IPS-18c (cell line): ENCODE data around the gene RP2.

ENCODE experiments used
- H3K4me3 ChIP-seq: 2 replicates; pipeline ENCODE4 v1.7.0; 2013; ENCODE audit warnings: low read depth, mild to moderate bottlenecking, low read length, moderate library complexity; ENCODE audit not compliant: insufficient read depth
- H3K9me3 ChIP-seq: one replicate; pipeline ENCODE4 v1.6.1; 2013; ENCODE audit warnings: mild to moderate bottlenecking, low read length, moderate library complexity; ENCODE audit not compliant: control insufficient read depth, insufficient read depth

Gene RP2

DNA sequence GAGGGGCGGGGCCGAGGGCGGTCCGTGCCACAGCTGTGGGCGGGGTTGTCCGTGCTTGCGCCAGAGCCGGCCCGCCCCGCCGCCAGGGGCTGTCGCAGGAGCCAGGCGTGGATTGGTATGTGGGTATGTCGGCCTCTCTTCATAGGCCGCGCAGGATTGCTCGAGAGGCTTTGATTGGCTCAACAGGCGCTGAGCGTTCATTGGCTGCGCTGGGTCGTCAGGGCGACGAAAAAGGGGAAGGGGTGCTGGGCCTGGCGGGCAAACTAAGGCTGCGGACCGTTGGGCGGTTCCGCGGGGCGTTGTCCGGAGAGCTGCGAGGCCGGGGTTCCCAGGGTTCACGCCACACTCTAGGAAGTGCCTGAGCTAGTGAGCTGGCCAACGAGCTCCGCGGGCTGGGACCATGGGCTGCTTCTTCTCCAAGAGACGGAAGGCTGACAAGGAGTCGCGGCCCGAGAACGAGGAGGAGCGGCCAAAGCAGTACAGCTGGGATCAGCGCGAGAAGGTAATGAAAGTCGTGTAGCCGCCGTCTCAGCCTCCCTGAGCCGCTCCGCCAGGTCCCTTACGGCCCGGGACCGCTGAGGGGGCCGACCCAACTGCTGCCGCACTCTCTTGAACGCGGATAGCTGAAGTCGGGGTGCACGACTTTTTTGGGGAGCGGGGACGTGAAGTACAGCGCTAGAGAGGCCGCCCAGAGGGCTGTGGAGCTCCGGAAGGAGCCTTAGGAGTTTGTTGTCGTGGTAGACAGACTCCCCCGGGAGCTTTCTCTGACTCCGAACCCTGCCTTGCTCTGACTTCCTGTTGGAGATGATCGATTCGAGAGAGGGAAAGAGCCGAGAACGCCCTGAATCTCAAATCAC, at the start of gene RP2:
RP2 (plus strand) TSS at position 343 of the 857 bp plus-strand sequence; CDS start at position 401, 58 bp downstream.
- peak within 1 kb of the TSS; percentile 78 for H3K4me3 ChIP-seq
- H3K9me3 ChIP-seq = peaks cover 4% of the 10 kb centered on the region

DNA sequence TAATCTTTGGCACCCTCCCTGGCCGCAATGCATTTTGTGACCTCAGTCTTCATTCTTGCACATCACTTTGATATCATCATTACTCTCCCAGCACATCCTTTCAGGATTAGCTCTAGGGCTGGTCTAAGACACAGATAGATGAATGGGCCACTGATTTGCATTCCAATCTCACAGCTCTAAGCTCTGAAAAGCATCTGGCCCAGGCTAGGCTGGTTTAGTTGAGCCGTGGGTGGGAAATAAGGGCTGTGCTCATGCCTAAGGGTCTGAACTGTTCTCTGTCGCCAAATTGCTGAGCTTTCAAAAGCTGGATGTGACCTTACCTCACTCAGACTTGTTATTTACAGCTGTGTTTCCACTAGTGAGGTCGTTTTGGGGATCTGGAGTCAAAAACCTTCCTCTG, 47.9 kb upstream of the RP2 start:
- Histone ChIP-seq H3K9me3 (no peaks in the 10 kb centered on the region), H3K4me3 (no peak overlapping the region)

DNA sequence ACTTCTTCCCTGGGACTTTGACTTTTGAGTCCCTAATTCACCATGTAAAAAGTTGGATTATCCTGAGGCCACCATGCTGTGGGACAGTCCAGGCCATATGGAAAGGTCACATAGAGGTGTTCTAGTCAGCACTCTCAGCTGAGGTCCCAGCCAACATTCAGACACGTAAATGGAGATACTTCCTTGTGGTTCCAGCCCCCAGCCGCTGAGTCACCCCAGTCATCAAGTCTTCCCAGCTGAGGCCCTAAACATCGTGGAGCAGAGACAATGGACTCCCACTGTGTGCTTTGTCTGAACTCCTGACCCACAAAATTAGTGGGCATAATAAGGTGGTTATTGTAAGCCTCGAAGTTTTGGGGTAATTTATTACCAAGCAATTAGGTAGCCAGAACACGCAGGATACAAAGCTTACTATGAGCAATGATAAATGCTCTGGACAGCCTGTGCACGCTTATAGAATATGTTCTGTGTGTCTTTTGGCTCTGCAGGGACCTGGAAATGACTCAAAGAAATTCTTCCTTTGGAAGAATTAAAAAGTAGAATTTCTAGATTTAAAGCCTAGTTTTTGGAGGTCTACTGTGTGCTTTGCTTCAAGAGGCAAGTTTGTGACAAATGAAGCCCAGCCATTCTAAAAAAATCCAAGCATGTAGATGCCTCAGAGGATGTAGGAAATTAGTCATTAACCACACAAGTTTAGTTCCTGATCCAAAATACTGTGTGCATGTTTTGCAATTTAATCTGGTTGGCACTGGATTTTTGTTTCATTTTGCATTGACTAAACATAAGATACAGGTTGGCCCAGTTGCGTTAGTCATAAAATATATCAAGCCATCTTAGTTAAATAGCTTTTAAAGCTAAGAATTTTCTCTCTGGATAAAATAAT, 44.7 kb upstream of the RP2 start:
- no peak overlapping the region for H3K4me3 ChIP-seq
- H3K9me3 ChIP-seq = no peaks in the 10 kb centered on the region

GRCh38 chrX:46792810-46793188, 44.0 kb upstream of the RP2 start:
- no peaks in the 10 kb centered on the region for H3K9me3 ChIP-seq
- no peak overlapping the region for H3K4me3 ChIP-seq

DNA sequence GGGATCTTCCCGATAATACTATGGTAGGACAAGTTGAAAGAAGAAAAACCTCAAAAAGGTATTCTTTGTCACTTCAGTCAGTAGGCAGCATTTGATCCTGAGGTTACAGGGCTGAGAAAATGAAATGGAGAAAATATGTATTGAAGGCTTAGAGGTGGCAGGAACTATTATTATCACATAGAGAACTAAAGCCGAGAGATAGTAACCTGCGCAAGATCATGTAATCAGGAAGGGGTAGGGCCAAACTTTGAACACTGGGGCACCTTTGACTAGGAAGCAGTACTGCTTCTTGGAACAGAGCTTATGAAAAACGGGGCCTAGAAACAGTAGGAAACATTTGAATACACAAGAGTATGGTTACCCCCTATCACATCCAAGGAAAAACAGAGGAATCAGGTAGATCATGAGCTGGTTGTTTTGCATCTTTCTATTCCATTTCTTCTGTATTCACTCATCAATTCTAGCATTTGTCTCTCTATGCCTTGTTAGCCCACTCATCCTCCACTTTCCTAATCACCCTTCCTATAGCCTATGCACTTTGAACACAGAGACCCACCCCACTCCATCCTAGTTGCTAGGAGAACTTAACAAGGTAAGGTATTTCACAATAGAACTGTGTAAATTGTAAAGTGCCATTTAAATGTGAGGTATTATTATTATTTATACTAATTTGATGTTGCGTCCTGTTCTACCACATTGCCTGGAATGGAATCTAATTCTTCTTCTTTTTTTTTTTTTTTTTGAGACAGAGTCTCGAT, 43.3 kb upstream of the RP2 start:
- no peaks in the 10 kb centered on the region for H3K9me3 ChIP-seq
- H3K4me3 ChIP-seq = no peak overlapping the region

DNA sequence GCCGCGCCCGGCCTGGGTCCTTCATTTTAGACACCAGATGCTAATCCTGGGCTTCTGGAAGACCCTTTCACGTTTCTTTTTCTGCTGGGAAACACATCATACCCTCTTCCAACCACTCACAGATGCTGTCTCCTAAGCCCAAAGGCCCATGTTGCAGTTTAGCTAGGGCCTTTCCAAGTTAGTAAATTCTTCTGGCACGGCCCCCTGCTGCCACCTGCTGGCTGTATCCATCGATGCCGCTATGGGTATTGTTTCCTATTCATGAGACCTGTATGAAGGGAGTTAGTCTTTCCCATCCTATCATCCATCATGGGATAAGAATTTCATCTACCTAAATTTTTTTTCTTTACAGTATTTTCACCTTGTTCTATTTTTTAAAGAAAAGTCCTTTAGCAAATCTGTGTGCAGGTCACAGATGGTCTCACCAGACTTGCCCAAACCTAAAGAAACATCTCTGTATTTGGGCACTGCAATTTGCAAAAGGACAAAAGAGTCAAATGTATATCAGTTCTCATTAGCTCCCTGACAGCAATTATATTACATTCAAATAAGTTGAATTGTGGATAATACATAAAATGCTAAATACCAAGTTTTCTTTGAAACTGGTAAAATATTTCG, 40.2 kb upstream of the RP2 start:
- Histone ChIP-seq H3K9me3 (no peaks in the 10 kb centered on the region), H3K4me3 (no peak overlapping the region)

DNA sequence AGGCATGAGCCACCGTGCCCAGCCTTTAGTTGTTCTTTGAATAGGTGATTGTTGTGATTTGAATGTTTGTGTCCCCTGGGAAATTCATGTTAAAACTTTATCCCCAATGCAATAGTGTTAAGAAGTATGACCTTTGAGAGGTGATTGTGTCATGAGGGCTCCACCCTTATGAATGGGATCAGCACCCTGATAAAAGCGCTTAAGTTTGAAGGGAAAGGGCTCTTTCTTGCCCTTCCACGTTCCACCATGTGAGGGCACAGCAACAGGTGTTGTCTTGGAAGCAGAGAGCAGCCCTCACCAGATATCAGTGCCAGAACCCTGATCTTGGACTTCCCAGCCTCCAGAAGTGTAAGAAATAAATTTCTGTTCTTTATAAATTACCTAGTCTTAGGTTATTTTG, 33.7 kb upstream of the RP2 start:
- H3K4me3 ChIP-seq = no peak overlapping the region
- peaks cover 2% of the 10 kb centered on the region for H3K9me3 ChIP-seq

DNA sequence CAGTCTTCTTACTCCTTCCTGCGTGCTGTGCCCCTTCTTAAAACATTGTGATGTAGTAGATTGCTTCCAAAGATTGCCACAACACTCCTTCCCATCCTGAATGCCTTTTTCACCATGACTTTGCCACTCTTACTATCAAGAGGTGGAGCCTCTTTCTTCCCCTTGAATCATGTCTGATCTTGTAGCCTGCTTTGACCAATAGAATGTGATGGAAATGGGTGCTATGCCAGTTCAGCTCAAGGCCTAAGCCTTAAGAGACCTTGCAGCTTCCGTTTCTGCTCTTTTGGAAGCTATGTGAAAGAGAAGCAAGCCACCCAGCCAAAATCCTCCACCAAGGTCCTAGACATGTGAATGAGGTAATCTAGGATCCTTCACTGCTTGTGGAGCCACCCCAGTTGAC, 31.6 kb upstream of the RP2 start:
- Histone ChIP-seq H3K4me3 (no peak overlapping the region), H3K9me3 (peaks cover 2% of the 10 kb centered on the region)

DNA sequence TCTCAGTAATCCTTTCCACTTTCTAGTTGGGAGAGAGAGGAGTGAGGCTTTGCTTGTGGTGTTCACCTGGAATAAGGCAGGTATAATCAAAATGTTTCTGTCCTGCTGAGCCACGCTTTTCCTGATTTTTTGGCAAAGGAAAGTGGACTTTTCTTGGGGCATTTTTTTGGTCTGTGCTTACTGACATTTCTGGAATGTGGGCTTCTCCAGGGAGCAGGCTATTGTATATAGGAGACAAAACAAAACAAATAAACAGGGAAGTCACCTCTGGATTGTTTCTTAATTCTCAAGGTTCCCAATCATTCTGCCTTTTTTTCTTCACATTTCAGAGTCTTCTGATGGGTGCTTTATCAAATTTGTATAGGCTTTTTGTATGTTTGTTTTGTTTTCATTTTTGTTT, 25.7 kb upstream of the RP2 start:
- Histone ChIP-seq H3K9me3 (peaks cover 3% of the 10 kb centered on the region), H3K4me3 (no peak overlapping the region)

DNA sequence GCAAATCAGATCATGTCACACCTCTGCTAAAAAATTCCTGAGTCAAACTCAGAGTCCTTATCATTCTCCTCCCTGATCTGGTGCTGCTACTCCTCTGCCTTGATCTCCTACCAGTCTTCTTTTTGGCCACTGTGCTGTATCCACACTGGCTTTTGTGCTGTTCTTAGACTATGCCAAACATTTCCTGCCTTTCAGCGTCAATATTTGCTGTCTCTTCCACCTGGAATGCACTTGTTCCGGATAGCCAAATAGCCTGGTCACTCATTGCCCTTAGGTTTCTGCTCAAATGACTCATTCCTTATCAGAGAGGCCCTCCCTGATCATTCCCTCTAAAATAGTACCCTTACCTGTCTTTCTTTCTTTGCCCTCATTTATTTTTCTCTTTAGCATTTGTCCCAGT, 24.4 kb upstream of the RP2 start:
- H3K9me3 ChIP-seq = peaks cover 4% of the 10 kb centered on the region
- no peak overlapping the region for H3K4me3 ChIP-seq

GRCh38 chrX:46814966-46815365, 21.9 kb upstream of the RP2 start:
- H3K4me3 ChIP-seq = no peak overlapping the region
- H3K9me3 ChIP-seq = peaks cover 13% of the 10 kb centered on the region

GRCh38 chrX:46819136-46819535, 17.7 kb upstream of the RP2 start:
- Histone ChIP-seq H3K4me3 (no peak overlapping the region), H3K9me3 (peaks cover 18% of the 10 kb centered on the region)

- peaks cover 18% of the 10 kb centered on the region for H3K9me3 ChIP-seq
- no peak overlapping the region for H3K4me3 ChIP-seq
Measured at GRCh38 chrX:46820391-46821100, 16.3 kb upstream of the RP2 start.

- peaks cover 10% of the 10 kb centered on the region for H3K9me3 ChIP-seq
- no peak overlapping the region for H3K4me3 ChIP-seq
Measured at GRCh38 chrX:46823481-46823880, 13.4 kb upstream of the RP2 start.

- Histone ChIP-seq H3K4me3 (no peak overlapping the region), H3K9me3 (peaks cover 2% of the 10 kb centered on the region)
Measured at GRCh38 chrX:46831765-46832327, 5.0 kb upstream of the RP2 start.
